OCI-LY7 (cell line): ENCODE measurements around the gene MTAP. TPM values are rescaled to one million over a fixed set of nuclear protein-coding genes. Genes with fewer than 3 reads are reported as not detected.

Source experiments
- BruUV-seq: library from RNA; stranded (reverse); fragments of 400-500 nt; replicated peaks from 2 replicates; lab custom pipeline; 2021; lab: Mats Ljungman, UMichigan
- CTCF ChIA-PET: fragments of 300-600 bp; sonication (Branson Sonifier 250); formaldehyde crosslinking; loops from one replicate; lab custom pipeline; 2022; ENCODE audit warnings: antibody characterized with exemption; ENCODE audit not compliant: unreplicated experiment; lab: Charles Lee
- POLR2A ChIA-PET: fragments of 300-600 bp; sonication (Branson Sonifier 250); formaldehyde crosslinking; loops from one replicate; lab custom pipeline; 2022; ENCODE audit warnings: antibody characterized with exemption; lab: Charles Lee
- DNase-seq: peaks from one replicate; pipeline ENCODE4 v3.0.0-alpha.2; 2015; ENCODE audit warnings: low spot score
- H2AFZ ChIP-seq: fragments of 200-600 bp; sonication (generic), shearing (Covaris generic); 2 replicates; pipeline ENCODE4 v1.6.1; 2014; ENCODE audit warnings: mild to moderate bottlenecking, antibody characterized with exemption, low read length, moderate library complexity
- H3K27ac ChIP-seq: fragments of 200-600 bp; sonication (generic); 2 replicates; pipeline ENCODE4 v1.5.1; 2014; ENCODE audit warnings: mixed run types, low read depth, mild to moderate bottlenecking, moderate library complexity, low read length, inconsistent platforms; ENCODE audit not compliant: poor library complexity, severe bottlenecking
- H3K36me3 ChIP-seq: fragments of 200-600 bp; sonication (generic); 2 replicates; pipeline ENCODE4 v1.6.1; 2014; ENCODE audit warnings: mild to moderate bottlenecking, antibody characterized with exemption, low read length, moderate library complexity, mixed read lengths; ENCODE audit not compliant: insufficient read depth
- H3K4me1 ChIP-seq: fragments of 200-600 bp; sonication (generic); 2 replicates; pipeline ENCODE4 v1.5.1; 2014; ENCODE audit warnings: mild to moderate bottlenecking, low read length; ENCODE audit not compliant: insufficient read depth, poor library complexity, severe bottlenecking
- H3K4me2 ChIP-seq: fragments of 200-600 bp; sonication (generic); 2 replicates; pipeline ENCODE4 v1.6.1; 2014; ENCODE audit warnings: mild to moderate bottlenecking, low read length
- H3K4me3 ChIP-seq: fragments of 200-600 bp; sonication (generic); 2 replicates; pipeline ENCODE4 v1.5.1; 2014; ENCODE audit warnings: mild to moderate bottlenecking, low read depth, low read length; ENCODE audit not compliant: poor library complexity, severe bottlenecking
- H3K79me2 ChIP-seq: fragments of 200-600 bp; sonication (generic); 2 replicates; pipeline ENCODE4 v1.6.1; 2016; ENCODE audit warnings: low read depth, mild to moderate bottlenecking, low read length, moderate library complexity, mixed read lengths; ENCODE audit not compliant: insufficient read depth
- H3K9me2 ChIP-seq: fragments of 200-600 bp; sonication (generic); 2 replicates; pipeline ENCODE4 v1.6.1; 2016; ENCODE audit warnings: mild to moderate bottlenecking, low read length, mixed read lengths; ENCODE audit not compliant: insufficient read depth
- H3K9me3 ChIP-seq: fragments of 200-600 bp; sonication (generic); 2 replicates; pipeline ENCODE4 v1.6.1; 2014; ENCODE audit warnings: mild to moderate bottlenecking, mixed run types, low read length, mixed read lengths
- H4K20me1 ChIP-seq: fragments of 200-600 bp; sonication (generic); 2 replicates; pipeline ENCODE4 v1.6.1; 2014; ENCODE audit warnings: mild to moderate bottlenecking, antibody characterized with exemption, low read length, moderate library complexity, mixed read lengths; ENCODE audit not compliant: insufficient read depth
- EZH2phosphoT487 ChIP-seq: fragments of 200-600 bp; sonication (generic); IDR thresholded peaks from 2 replicates; pipeline ENCODE4 v1.6.1; 2018; ENCODE audit warnings: low read depth, borderline replicate concordance, mild to moderate bottlenecking, mixed run types, antibody characterized with exemption, low read length, moderate library complexity, mixed read lengths
- intact Hi-C: fragments of 100-400 bp; cut with micrococcal nuclease; formaldehyde crosslinking; loops from one replicate; pipeline ENCODE4 v1.10.0; 2022; ENCODE audit not compliant: unreplicated experiment
- total RNA-seq, 2 experiments: library from RNA; depleted of rRNA in 1 of 2; stranded (reverse); fragments of >200 nt in 1 of 2; shearing (Covaris generic) in 1 of 2; gene quantifications; 2 replicates each; pipeline ENCODE4 v1.2.3, GENCODE V29; 2014 to 2022
- TF ChIP-seq, protein P1 (sequence below): fragments of 200-600 bp; sonication (generic); conservative IDR thresholded peaks from 2 replicates; pipeline ENCODE4 v1.5.1; 2014; ENCODE audit warnings: mild to moderate bottlenecking, antibody characterized with exemption, low read length, moderate library complexity, mixed read lengths

MTAP gene
- total RNA-seq, 2 experiments from 2014 or later = 41.6 to 101 TPM

DNA sequence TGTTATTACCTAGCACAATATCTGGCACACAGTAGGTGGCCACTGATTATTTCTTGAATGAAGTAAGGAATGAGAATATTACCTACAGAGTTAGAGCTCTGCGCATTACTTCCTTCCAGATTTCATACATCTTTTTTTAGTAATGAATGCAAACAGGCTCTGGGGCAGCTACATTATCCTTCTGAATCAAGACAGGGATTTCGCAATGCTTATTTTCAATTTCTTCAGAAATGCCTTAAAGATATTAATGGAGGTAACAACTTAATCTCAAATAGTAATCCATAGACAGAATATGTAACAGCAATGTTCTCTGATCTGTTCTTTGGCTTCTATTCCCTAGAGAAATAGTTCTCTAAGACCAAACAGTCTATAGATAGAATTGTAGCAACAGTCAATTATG, 159.1 kb downstream of the MTAP start:
- H3K27ac ChIP-seq = no peak overlapping the region
- H3K4me2 ChIP-seq = no peak overlapping the region
- no peaks in the 10 kb centered on the region for H3K9me2 ChIP-seq
- no TSS peak for BruUV-seq
- H3K9me3 ChIP-seq = no peaks in the 10 kb centered on the region
- H4K20me1 ChIP-seq = no peaks in the 10 kb centered on the region
- no peaks in the 10 kb centered on the region for H3K79me2 ChIP-seq
- TF ChIP-seq, protein P1, sequence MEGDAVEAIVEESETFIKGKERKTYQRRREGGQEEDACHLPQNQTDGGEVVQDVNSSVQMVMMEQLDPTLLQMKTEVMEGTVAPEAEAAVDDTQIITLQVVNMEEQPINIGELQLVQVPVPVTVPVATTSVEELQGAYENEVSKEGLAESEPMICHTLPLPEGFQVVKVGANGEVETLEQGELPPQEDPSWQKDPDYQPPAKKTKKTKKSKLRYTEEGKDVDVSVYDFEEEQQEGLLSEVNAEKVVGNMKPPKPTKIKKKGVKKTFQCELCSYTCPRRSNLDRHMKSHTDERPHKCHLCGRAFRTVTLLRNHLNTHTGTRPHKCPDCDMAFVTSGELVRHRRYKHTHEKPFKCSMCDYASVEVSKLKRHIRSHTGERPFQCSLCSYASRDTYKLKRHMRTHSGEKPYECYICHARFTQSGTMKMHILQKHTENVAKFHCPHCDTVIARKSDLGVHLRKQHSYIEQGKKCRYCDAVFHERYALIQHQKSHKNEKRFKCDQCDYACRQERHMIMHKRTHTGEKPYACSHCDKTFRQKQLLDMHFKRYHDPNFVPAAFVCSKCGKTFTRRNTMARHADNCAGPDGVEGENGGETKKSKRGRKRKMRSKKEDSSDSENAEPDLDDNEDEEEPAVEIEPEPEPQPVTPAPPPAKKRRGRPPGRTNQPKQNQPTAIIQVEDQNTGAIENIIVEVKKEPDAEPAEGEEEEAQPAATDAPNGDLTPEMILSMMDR = no peak
- TF ChIP-seq EZH2phosphoT487 = no peak
- DNase-seq = no peak
- intact Hi-C loops = no loop called here
- no peak overlapping the region for H3K4me3 ChIP-seq
- H2AFZ ChIP-seq = no peak overlapping the region
- CTCF ChIA-PET = no interaction called here
- H3K4me1 ChIP-seq = no peaks in the 10 kb centered on the region
- peaks cover 16% of the 10 kb centered on the region for H3K36me3 ChIP-seq
- POLR2A ChIA-PET = interaction anchor here (0.7 to 1.3 kb wide), 2 partner anchors 35 to 181 kb away, joined by 3 to 4 read pairs; no protein-coding TSS in a partner anchor

DNA sequence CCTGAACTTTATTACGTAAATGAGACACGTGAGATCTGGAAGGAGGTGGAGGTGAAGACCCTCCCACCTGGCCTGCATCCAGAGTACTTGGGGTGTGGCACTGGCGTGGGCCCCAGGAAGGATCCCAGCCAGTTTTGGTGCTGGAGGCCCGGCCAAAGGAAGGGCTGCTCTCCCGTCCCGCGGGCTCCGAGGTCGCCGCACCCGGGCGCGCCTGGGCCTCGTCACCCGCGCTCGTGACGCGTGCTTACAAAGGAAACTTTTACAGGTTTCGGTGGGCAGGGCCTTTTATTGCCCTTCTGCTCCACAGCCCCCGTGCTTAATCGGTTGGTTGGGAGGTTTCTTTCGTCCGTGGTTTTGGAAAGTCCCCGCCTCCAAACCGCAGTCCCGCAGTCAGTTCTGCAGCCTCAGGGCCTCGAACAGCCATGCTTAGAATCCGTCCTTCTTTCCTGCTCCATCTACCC, 162.5 kb downstream of the MTAP start:
- no peak overlapping the region for H3K27ac ChIP-seq
- no peaks in the 10 kb centered on the region for H3K79me2 ChIP-seq
- H2AFZ ChIP-seq = no peak overlapping the region
- H3K9me2 ChIP-seq = no peaks in the 10 kb centered on the region
- no peak overlapping the region for H3K4me3 ChIP-seq
- ChIA-PET POLR2A (interaction anchor here (0.6 kb wide), 1 partner anchor 10 kb away, joined by 3 read pairs; no protein-coding TSS in a partner anchor), CTCF (no interaction called here)
- no peaks in the 10 kb centered on the region for H3K9me3 ChIP-seq
- DNase-seq = no peak
- no peak overlapping the region; the same call in 1 of the 2 replicates for H3K4me2 ChIP-seq
- H3K4me1 ChIP-seq = no peaks in the 10 kb centered on the region
- no peaks in the 10 kb centered on the region for H4K20me1 ChIP-seq
- no TSS peak for BruUV-seq
- H3K36me3 ChIP-seq = peaks cover 49% of the 10 kb centered on the region
- TF ChIP-seq EZH2phosphoT487 = no peak
- intact Hi-C loops = no loop called here

DNA sequence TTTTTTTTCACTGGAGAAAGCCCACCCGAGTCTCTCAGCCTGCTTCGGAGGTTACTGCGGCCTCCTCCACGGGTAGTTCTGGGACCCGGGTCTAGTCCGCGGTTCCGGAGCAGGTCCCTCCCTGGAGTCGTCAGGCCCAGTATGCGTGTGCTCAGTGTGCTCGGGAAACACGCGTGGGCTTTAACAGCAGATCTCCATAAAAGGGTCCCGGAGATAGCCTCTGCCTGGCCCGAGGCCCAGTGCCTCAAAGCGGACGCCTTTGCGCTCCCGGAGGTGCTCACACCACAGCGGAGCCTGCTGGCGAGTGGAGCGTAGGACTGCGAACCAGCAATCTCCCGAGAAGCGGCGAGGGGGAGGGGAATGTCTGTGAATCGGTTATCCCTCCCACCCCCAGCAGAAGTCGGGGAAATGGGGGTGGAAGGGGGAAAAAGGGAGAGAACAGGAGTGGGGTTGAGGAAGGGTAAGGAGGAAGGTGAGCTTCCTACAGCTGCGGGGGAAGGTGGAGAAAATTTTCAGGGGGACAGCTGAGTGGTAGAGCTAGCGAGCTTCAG, 163.0 kb downstream of the MTAP start:
- ChIA-PET POLR2A (no interaction called here), CTCF (no interaction called here)
- Histone ChIP-seq H3K4me2 (no peak overlapping the region; the same call in 1 of the 2 replicates), H2AFZ (no peak overlapping the region), H3K79me2 (no peaks in the 10 kb centered on the region), H3K36me3 (peaks cover 54% of the 10 kb centered on the region), H4K20me1 (no peaks in the 10 kb centered on the region), H3K9me2 (no peaks in the 10 kb centered on the region), H3K27ac (no peak overlapping the region), H3K4me3 (no peak overlapping the region), H3K4me1 (no peaks in the 10 kb centered on the region), H3K9me3 (no peaks in the 10 kb centered on the region)
- no TSS peak for BruUV-seq
- no peak for TF ChIP-seq EZH2phosphoT487
- TF ChIP-seq, protein P1 = no peak
- no peak for DNase-seq
- intact Hi-C loops = no loop called here
